HepG2 (cell line): ENCODE results near the gene SMAD2. TPM values are rescaled to one million over a fixed set of nuclear protein-coding genes. Genes with fewer than 3 reads are reported as not detected.

Experiments
- ATAC-seq: fragments of 200-7000 bp; cut with Tn5 transposase; 3 replicates; pipeline ENCODE4 v1.9.1; 2020; ENCODE audit warnings: mild to moderate bottlenecking, moderate library complexity
- BruUV-seq: library from RNA; stranded (reverse); fragments of 400-500 nt; replicated peaks from 2 replicates; lab custom pipeline; 2021; lab: Mats Ljungman, UMichigan
- CTCF ChIA-PET: fragments of 300-600 bp; formaldehyde crosslinking; extraction: SDS; loops from one replicate; lab custom pipeline; 2021; ENCODE audit warnings: low total read pairs, inconsistent platforms, low intra/inter-chr PET ratio; lab: Yijun Ruan, JAX
- POLR2A ChIA-PET: fragments of 350-600 bp; sonication (Branson Sonifier 250); formaldehyde crosslinking; loops from one replicate; lab custom pipeline; 2020; ENCODE audit warnings: antibody characterized with exemption, inconsistent platforms; lab: Yijun Ruan, JAX
- DNase-seq: peaks from one replicate; pipeline ENCODE4 v3.0.0-alpha.2; 2015; ENCODE audit warnings: low spot score
- FAIRE-seq: peaks from 3 replicates; lab custom pipeline; 2011; peaks lifted over from hg19 to GRCh38; lab: Jason Lieb, UNC
- H2AFZ ChIP-seq: one replicate; pipeline ENCODE4 v1.6.1; 2011; ENCODE audit warnings: low read length, inconsistent platforms
- H3K27ac ChIP-seq: fragments of 300-600 bp; 3 replicates; pipeline ENCODE4 v1.8.0; 2011; ENCODE audit warnings: mixed run types, mild to moderate bottlenecking, mixed read lengths, low read length, inconsistent platforms; ENCODE audit not compliant: insufficient read depth; ENCODE audit errors: extremely low read length
- H3K27me3 ChIP-seq, 2 experiments: fragments of 200-600 bp in 1 of 2; 2 replicates in 1 of 2; 3 replicates in 1 of 2; pipeline versions ENCODE4 v1.6.0 to v1.8.0; 2011; ENCODE audit warnings: low read length in 2 of 2, mild to moderate bottlenecking in 2 of 2, moderate library complexity in 2 of 2, inconsistent platforms in 1 of 2; ENCODE audit not compliant: insufficient read depth in 2 of 2, control insufficient read depth in 1 of 2
- H3K36me3 ChIP-seq, 2 experiments: fragments of 200-600 bp in 1 of 2; replicated peaks in 1 of 2; 2 replicates in 1 of 2; 3 replicates in 1 of 2; pipeline versions ENCODE4 v1.5.1 to v1.8.0; 2011; ENCODE audit warnings: low read length in 2 of 2, inconsistent platforms in 1 of 2; ENCODE audit not compliant: insufficient read depth in 2 of 2, control insufficient read depth in 1 of 2
- H3K4me1 ChIP-seq: 2 replicates; pipeline ENCODE4 v1.5.1; 2012; ENCODE audit warnings: low read length, inconsistent platforms; ENCODE audit not compliant: insufficient read depth
- H3K4me2 ChIP-seq: 2 replicates; pipeline ENCODE4 v1.6.0; 2011; ENCODE audit warnings: low read depth, low read length, inconsistent platforms
- H3K4me3 ChIP-seq, 3 experiments: fragments of 200-600 bp in 1 of 3; sonication (generic), shearing (Covaris generic) in 1 of 3; replicated peaks in 1 of 3; 2 replicates each; pipeline ENCODE4 v1.5.1; 2011 to 2016; ENCODE audit warnings: low read length in 3 of 3, inconsistent platforms in 2 of 3, low read depth in 2 of 3, mild to moderate bottlenecking in 2 of 3, control low read depth in 1 of 3, mixed read lengths in 1 of 3; ENCODE audit not compliant: insufficient read depth in 1 of 3
- H3K79me2 ChIP-seq: one replicate; pipeline ENCODE4 v1.6.1; 2011; ENCODE audit warnings: low read length, inconsistent platforms; ENCODE audit not compliant: insufficient read depth
- H3K9ac ChIP-seq: 2 replicates; pipeline ENCODE4 v1.6.0; 2011; ENCODE audit warnings: mild to moderate bottlenecking, low read depth, low read length, inconsistent platforms; ENCODE audit not compliant: insufficient read depth
- H3K9me3 ChIP-seq: 2 replicates; pipeline ENCODE4 v1.5.1; 2012; ENCODE audit warnings: mild to moderate bottlenecking, low read length
- H4K20me1 ChIP-seq: 2 replicates; pipeline ENCODE4 v1.6.0; 2011; ENCODE audit warnings: inconsistent platforms, mild to moderate bottlenecking, low read length, moderate library complexity; ENCODE audit not compliant: insufficient read depth
- ADNP ChIP-seq: sonication (generic); formaldehyde crosslinking; IDR thresholded peaks from 2 replicates; pipeline ENCODE4 v1.4.0; 2020; ENCODE audit warnings: missing genetic modification reagents
- CEBPZ ChIP-seq: IDR thresholded peaks from 2 replicates; pipeline ENCODE4 v1.6.1; 2012; ENCODE audit warnings: low read length, improper control_type of control experiment
- HOXA5 ChIP-seq: sonication (generic); formaldehyde crosslinking; IDR thresholded peaks from 2 replicates; pipeline ENCODE4 v1.4.0; 2020; ENCODE audit warnings: missing genetic modification reagents
- KLF9 ChIP-seq: IDR thresholded peaks from 2 replicates; pipeline ENCODE4 v1.6.1; 2016; ENCODE audit warnings: low read depth
- MATR3 ChIP-seq: sonication (generic); formaldehyde crosslinking; IDR thresholded peaks from 2 replicates; pipeline ENCODE4 v1.4.0; 2020; ENCODE audit warnings: missing genetic modification reagents
- MED1 ChIP-seq: sonication (generic); formaldehyde crosslinking; IDR thresholded peaks from 2 replicates; pipeline ENCODE4 v1.4.0; 2020; ENCODE audit warnings: missing genetic modification reagents
- NR1H2 ChIP-seq: sonication (generic); formaldehyde crosslinking; IDR thresholded peaks from 2 replicates; pipeline ENCODE4 v1.8.1; 2022; ENCODE audit warnings: low read depth, missing genetic modification reagents, borderline replicate concordance
- POLR2A ChIP-seq, 2 experiments: IDR thresholded peaks; 2 replicates each; pipeline ENCODE4 v1.6.1; 2011; ENCODE audit warnings: low read depth in 2 of 2, low read length in 2 of 2, mild to moderate bottlenecking in 1 of 2, moderate library complexity in 1 of 2; ENCODE audit not compliant: insufficient read depth in 1 of 2
- SP2 ChIP-seq: sonication (generic); formaldehyde crosslinking; IDR thresholded peaks from 2 replicates; pipeline ENCODE4 v1.5.1; 2020; ENCODE audit warnings: mild to moderate bottlenecking, missing genetic modification reagents
- ZBTB38 ChIP-seq: sonication (generic); formaldehyde crosslinking; IDR thresholded peaks from 2 replicates; pipeline ENCODE4 v1.5.1; 2020; ENCODE audit warnings: mild to moderate bottlenecking, missing genetic modification reagents
- ZC3H13 ChIP-seq: sonication (generic); formaldehyde crosslinking; IDR thresholded peaks from 2 replicates; pipeline ENCODE4 v1.8.1; 2023; ENCODE audit warnings: mild to moderate bottlenecking, missing genetic modification reagents, moderate library complexity
- ZNF292 ChIP-seq: sonication (generic); formaldehyde crosslinking; IDR thresholded peaks from 2 replicates; pipeline ENCODE4 v1.8.1; 2022; ENCODE audit warnings: mild to moderate bottlenecking, low read depth, missing genetic modification reagents, borderline replicate concordance
- ZNF430 ChIP-seq: sonication (generic); formaldehyde crosslinking; IDR thresholded peaks from 2 replicates; pipeline ENCODE4 v1.9.0; 2021; ENCODE audit warnings: mild to moderate bottlenecking, missing genetic modification reagents
- ZNF468 ChIP-seq: sonication (generic); formaldehyde crosslinking; IDR thresholded peaks from 2 replicates; pipeline ENCODE4 v1.8.0; 2022; ENCODE audit warnings: mild to moderate bottlenecking, moderate library complexity, missing genetic modification reagents
- ZNF570 ChIP-seq: sonication (generic); formaldehyde crosslinking; IDR thresholded peaks from 2 replicates; pipeline ENCODE4 v1.4.0; 2020; ENCODE audit warnings: mild to moderate bottlenecking, missing genetic modification reagents, borderline replicate concordance
- ZNF615 ChIP-seq: sonication (generic); formaldehyde crosslinking; IDR thresholded peaks from 2 replicates; pipeline ENCODE4 v1.5.0; 2020; ENCODE audit warnings: mild to moderate bottlenecking, missing genetic modification reagents, borderline replicate concordance
- ZSCAN9 ChIP-seq: IDR thresholded peaks from 2 replicates; pipeline ENCODE4 v1.6.1; 2016; ENCODE audit warnings: borderline replicate concordance
- WGBS: methylation state at CpG from one replicate; pipeline ENCODE4 v1.1.6; 2017; ENCODE audit warnings: low lambda C conversion rate; 5-methylcytosine and 5-hydroxymethylcytosine counted together
- in situ Hi-C: cut with HindIII; loops from 2 replicates; pipeline ENCODE4 v1.10.0; 2017; ENCODE audit warnings: low pct_unique_long_range_greater_than_20kb; ENCODE audit not compliant: extremely low pct_ligation_motif_present
- intact Hi-C: fragments of 100-400 bp; cut with micrococcal nuclease; formaldehyde crosslinking; loops from one replicate; pipeline ENCODE4 v1.10.0; 2022; ENCODE audit not compliant: unreplicated experiment
- polyA plus RNA-seq, 8 experiments: library from polyadenylated mRNA; depleted of rRNA in 3 of 8; stranded (reverse) in 7 of 8; unstranded in 1 of 8; fragments of >200 nt; fragmentation: Illumina TruSeq in 4 of 8; extraction: Trizol in 4 of 8; gene quantifications; 2 replicates each; pipeline versions ENCODE4 v1.2.1 to v1.2.3, GENCODE V29; 2011 to 2016; ENCODE audit warnings: low read depth in 4 of 8, missing spikeins in 1 of 8, mixed read lengths in 1 of 8; ENCODE audit not compliant: insufficient read depth in 1 of 8
- total RNA-seq, 5 experiments: library from RNA; depleted of rRNA; stranded (reverse); fragments of >200 nt; fragmentation: Illumina TruSeq; extraction: Trizol; gene quantifications; 2 replicates each; pipeline ENCODE4 v1.2.3, GENCODE V29; 2016; ENCODE audit warnings: low read depth in 1 of 5

SMAD2 gene
- total and polyA plus RNA-seq, 2 of the 13 experiments (the other 11 are each of a cell fraction or from before 2014, with no cell fraction given) = 40.2 to 96.2 TPM

GRCh38 chr18:47893047-47893446 is 37.4 kb downstream of the SMAD2 start:
- H3K4me1 ChIP-seq = peaks cover 17% of the 10 kb centered on the region
- in situ Hi-C loops (no loop called here), intact Hi-C loops (no loop called here)
- POLR2A ChIA-PET = no interaction called here
- BruUV-seq = no TSS peak
- H4K20me1 ChIP-seq = peaks cover 3% of the 10 kb centered on the region
- H3K9me3 ChIP-seq = no peaks in the 10 kb centered on the region
- no peak overlapping the region for H3K4me2 ChIP-seq
- no peak overlapping the region for H3K27ac ChIP-seq
- ATAC-seq (no peak), DNase-seq (no peak), FAIRE-seq (no peak)
- CTCF ChIA-PET = no interaction called here
- peaks cover 28% of the 10 kb centered on the region for H3K79me2 ChIP-seq
- WGBS = 90% methylated on average over 5 of the region's 5 CpGs
- H3K27me3 ChIP-seq = no peaks in the 10 kb centered on the region
- no peak overlapping the region for H3K9ac ChIP-seq
- no peak overlapping the region for H2AFZ ChIP-seq
- H3K4me3 ChIP-seq = no peak overlapping the region
- peaks cover 6 to 26% of the 10 kb centered on the region in 2 experiments; a peak in 3 of 5 replicates for H3K36me3 ChIP-seq
- TF ChIP-seq MATR3 (CRISPR knock-in tag) = no peak
- TF ChIP-seq ADNP = no peak
- no peak for TF ChIP-seq HOXA5 (CRISPR knock-in tag)
- TF ChIP-seq ZNF292 (CRISPR knock-in tag) = no peak
- no peak for TF ChIP-seq POLR2A (IDR thresholded peaks at IDR 0.05; ENCODE audit: insufficient read depth in 1 of 2, low read depth in 2 of 2, low read length in 2 of 2)
- no peak for TF ChIP-seq ZC3H13 (CRISPR knock-in tag)
- no peak for TF ChIP-seq ZBTB38 (CRISPR knock-in tag)
- TF ChIP-seq KLF9 (CRISPR knock-in tag) = no peak
- no peak for TF ChIP-seq ZNF430 (CRISPR knock-in tag)
- TF ChIP-seq ZSCAN9 = no peak
- no peak for TF ChIP-seq CEBPZ
- no peak for TF ChIP-seq NR1H2 (CRISPR knock-in tag)
- no peak for TF ChIP-seq ZNF468
- no peak for TF ChIP-seq ZNF615 (CRISPR knock-in tag)
- TF ChIP-seq SP2 = no peak
- no peak for TF ChIP-seq MED1
- no peak for TF ChIP-seq ZNF570 (CRISPR knock-in tag)
